HG03565 (cell line): ENCODE measurements around the gene COL24A1.
A peak's percentile ranks its signal among the peaks of the same experiment; 100 is the strongest.
"Not testable (repeated sequence)": the region's sequence is repeated elsewhere in the genome, so short reads cannot be mapped to it uniquely, and the experiment has no call there.

Source experiments
- ATAC-seq: cut with Tn5 transposase; IDR thresholded peaks from one replicate; pipeline ENCODE4 v1.9.1; 2021; ENCODE audit warnings: mild to moderate bottlenecking, moderate library complexity; ENCODE audit not compliant: unreplicated experiment

The COL24A1 gene

DNA sequence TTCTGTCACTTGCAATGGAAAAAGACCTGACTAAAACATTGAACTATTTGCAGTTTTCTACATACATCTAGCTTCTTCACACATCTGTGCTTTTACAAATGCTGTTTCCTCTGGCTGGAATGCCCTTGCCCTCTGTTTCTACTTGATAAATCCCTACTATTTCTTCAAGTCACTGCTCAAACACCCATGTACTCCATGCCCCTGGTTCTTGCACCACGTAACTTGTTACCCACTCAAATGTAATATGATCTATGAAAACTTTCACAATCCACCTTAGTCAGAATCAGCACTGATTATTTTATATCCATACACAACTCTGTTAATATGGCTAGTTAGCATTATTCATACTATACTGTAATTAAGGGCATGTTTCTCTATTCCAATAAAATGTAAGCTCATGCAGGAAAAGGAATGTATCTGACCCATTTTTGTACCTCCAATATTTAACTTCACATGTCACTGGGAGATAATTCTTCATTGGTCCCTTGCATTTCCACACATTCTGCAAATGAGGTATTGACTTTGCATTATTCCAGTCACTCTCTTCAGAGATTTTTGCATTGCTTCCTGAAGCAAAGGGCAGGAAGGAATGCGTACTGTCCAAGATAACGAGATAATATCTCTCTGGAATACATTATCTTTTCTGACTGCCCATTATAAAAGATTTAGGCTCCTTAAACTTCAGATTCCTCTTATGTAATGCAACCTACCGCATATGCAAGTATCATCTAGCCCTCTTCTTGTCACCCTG lies 158.3 kb downstream of the COL24A1 start:
- ATAC-seq: no peak

DNA sequence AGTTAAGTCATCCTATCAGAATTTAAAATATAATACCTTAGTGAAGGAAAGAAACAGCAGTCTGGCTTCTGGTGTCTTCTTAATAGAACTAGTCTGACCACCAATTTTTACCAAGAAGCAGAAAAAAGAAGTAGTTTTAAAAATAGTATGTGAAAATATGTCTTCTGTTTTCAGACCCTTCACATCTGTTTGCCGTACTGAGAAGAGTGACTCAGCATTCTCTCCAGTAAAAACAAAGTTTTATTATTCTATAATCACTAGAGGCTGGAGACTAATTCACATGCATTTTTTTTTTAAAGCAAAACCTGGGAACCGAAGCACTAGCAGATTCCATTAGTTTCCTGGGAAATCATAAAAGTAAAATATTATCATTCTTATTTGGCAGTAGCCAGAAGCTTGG lies 163.8 kb downstream of the COL24A1 start:
- peak; percentile 58 for ATAC-seq

DNA sequence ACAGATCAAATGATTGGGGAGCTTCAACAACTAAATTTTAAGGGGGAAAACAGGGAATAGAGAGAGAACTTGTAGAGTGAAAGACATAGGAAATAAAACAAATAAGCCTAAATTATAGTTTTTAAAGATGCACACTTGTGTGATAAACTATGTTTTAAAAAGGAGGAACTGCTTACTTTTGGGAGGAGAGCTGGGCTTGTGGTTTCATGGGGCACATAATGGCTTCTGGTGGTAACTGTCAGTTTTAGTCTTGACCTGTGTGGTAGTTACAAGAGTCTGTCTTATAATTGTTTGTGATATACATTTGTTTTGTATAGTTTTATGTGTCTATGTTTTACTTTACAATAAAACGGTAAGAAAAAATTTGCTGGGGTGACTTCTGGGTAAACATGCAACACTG lies 165.3 kb downstream of the COL24A1 start:
- ATAC-seq: no peak

DNA sequence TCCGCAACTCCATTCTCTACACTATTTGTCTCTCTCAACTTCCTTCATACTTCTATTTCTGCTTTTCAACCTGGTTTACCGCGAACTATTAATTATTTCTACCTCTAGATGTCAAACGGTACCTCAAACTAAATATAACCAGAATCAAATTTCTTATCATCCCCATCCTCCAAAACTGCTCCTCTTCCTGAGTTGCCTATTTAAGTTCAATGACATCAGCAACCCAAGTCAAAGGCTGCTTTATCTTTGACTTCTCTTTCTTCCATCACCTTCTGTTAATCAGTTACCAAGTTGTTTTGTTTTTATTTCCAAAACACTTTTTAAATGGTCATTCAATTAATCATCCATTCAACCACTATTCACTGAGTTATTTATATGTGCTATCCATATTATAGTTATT lies 171.9 kb downstream of the COL24A1 start:
- ATAC-seq: no peak

DNA sequence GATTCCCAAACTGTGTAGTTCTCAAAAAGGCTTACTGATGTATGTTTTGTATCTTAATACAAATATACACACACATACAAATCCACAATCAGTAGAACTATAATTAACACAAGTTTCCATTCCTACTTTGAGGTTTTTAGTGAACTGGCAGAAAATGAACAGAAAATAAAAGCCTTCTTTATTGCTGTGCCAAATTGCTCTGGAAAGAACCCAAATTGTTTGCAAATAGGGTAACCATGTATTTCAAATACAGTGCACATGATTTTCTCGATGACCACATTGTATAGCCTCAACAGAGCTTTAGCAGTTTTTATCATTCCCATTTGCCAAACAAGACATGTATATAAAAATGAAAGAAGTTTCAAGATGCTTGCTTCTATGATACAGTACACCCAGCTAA lies 173.3 kb downstream of the COL24A1 start:
- ATAC-seq: no peak

DNA sequence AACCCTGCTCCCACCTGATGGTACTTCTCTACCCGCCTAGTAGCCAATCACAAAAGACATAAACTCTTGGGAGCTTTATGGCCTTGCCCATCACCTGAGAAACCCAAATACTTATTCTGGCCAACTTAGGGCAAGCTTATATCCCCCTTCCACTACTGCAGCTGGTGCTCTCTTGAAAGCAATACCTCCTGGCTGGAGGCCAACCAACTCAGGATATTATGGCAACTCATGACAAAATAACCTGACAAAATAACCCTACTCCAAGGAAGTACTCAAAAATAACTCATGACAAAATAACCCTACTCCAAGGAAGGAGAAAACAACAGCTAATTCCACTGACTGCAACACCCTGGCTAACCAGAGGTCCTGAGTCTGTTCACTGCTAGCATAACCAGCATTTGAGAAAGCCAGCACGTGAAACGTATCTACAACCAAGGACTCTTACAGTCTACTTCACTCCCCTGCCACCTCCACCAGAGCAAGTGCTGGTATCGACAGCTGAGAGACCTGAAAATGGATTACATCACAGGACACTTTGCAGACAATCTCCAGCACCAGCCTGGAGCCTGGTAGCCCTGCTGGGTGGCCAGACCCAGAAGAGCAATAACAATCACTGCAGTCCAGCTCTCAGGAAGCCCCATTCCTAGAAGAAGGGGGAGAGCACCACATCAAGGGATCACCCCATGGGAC lies 179.9 kb downstream of the COL24A1 start:
- ATAC-seq: no peak

DNA sequence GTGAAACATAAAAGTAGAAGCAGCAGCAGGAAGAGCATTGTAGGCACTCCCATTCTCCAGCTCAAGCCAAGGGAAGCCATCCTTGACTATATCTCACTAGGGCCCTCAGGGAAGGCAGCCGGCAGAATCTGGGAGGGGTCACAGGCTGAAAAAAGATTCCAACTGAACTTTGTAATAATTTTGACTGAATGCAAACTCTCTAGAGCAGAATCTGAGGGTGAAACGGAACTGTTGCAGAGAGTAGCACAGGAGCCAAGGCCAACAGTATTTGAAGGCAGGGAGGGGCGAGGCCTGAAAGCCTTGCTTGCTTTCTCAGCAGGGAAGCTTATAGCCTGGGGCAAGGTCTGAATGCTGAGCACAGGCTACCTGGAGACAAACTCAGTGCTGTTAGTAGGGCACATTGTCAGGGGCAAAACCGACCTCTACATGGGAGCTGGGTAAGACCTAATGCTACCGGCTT lies 180.6 kb downstream of the COL24A1 start:
- no peak for ATAC-seq

DNA sequence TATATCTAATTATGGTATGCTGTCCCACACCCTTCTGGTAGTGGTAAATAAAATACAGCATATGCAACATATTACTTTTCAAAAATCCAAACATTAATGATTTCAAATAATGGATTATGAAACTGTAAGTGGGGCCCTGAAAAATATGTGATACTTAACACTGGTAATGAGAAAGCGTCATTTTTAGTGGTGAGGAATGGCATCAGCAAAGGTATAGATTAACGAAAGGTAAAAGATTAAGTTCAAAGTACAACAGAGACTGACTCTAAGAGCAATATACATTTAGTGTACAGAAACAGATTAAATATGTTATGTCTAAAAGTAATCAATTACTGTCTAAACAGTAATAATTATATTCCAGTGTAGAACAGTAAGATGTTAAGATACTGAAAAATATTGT lies 194.1 kb downstream of the COL24A1 start:
- no peak for ATAC-seq

DNA sequence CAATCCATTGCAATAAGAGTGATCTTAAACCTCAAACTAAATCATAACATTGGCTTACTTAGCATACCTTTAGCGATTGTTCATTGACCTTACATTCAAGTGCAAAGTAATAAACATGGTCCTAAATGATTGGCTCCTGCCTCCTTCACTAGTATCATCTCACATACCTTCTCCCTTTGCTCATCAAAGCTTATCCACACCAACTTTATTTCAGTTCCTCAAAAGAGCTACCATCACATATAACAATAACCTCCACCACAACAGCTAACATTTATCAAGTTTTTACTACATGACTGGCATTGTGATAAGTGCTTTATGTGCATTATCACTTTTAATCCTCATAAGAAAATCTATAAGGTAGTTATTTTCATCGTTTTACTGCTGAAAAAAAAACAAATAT lies 198.8 kb downstream of the COL24A1 start:
- ATAC-seq: no peak

DNA sequence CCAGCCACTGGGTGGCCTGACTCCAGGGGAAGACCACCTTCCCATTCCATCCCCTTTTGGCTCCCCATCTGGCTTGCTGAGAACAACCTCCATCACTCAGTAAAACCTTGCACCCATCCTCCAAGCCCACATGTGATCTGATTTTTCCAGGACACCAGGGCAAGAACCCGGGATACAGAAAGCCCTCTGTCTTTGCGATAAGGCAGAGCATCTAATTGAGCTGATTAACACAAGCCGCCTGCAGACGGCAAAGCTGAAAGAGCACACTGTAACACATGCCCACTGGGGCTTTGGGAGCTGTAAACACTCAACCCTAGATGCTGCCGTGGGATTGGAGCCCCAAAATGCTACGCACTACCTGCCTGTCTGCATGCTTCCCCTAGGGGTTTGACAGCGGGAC lies 201.4 kb downstream of the COL24A1 start:
- not testable (repeated sequence) for ATAC-seq

DNA sequence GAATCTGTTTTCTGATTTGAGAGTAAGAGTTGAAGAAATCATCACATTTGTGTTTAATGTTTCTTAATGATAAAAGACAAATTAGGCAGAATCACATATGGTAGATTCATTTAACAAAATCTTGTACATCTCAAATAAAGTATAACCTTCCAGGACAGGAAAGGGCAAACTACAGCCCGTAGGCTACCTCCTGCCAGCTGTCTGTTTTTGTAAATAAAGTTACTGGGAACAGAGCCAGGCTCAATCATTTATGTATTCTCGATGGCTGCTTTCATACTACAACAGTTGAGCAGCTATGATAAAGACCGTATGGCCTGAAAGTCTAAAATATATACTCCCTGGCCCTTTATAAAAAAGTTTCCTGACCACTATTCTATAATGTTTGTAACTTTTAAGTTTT lies 204.1 kb downstream of the COL24A1 start:
- ATAC-seq: no peak

DNA sequence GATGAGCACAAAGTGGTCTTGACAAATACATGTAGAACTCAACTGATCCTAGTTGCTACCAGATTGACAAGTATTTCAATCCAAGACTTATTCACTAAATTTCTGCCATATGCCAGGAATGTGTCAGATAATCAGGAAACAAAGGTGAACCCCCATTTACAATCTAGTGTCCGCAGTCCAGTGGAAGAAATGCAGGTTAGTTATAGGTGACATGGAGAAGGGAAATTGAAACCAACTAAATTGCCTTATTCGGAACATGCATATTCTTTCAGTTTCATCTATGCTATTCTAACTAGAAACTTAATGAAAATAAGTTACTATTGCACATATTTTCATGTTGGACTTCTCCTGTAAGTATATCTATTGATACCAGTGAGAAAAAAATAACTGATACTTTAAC lies 209.4 kb downstream of the COL24A1 start:
- no peak for ATAC-seq

DNA sequence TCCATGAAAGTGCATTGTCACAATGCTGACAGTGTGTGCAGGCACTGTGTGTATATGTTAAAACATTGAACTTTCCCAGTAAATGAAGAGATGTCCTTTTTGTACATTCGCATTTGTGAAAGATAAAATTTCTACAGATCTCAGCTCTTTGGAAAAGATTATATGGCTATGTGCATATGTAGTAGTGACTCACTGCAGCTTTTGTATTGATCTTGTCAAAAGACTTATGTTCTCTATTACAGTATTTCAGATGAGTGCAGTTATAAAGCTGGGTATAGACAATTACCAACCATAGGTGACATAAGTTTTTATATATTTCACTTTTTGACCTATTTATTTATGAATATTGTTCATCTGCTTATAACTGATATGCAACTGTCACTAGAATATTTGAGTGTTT lies 212.6 kb downstream of the COL24A1 start:
- no peak for ATAC-seq

DNA sequence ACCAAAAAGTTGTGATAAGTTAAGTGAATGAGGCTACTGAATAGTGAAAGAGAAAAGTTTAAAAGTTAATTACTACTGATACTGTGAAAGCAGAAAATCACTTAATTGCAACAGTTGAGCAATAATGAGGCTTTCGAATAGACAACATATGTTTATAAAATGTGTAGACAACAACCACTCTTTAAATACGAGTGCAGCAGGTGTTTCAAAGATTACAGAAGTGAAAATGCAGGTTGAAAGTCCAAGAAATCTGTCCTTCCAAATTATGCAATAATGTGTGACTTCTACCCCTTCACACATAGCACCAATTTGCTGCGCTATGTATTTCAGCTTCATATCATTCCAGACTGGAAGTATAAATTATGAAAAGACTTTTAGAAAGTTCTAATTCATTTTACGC lies 213.0 kb downstream of the COL24A1 start:
- no peak for ATAC-seq

DNA sequence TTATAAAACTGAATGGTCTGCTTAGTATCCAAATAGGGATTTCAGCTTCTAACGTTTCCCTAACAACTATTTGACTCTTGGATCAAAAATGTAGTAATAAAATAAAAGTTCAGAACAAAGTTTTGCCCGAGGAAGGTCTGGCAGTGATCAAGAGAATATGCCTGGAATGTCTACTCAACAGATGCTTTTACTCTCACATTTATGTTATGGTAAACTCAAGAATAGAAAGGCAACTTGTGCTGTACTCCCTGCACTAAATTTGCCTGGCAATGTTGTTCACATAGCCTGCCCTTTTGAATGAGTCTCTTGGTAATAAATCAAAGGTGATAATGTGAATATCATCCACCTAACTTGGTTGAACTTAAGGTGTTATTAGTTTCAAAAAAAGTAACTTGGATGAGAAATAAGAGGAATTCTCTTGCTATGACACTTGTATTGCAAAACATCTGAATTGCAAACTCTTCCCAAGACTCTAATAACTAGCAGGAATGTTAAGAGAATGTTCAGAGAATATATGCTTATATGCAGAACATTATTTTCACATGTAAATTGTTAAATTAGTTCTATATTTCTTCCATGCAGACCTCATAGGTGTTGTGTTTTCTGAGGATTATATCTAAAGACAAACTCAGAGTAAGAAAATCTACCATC lies 215.8 kb downstream of the COL24A1 start:
- no peak for ATAC-seq

DNA sequence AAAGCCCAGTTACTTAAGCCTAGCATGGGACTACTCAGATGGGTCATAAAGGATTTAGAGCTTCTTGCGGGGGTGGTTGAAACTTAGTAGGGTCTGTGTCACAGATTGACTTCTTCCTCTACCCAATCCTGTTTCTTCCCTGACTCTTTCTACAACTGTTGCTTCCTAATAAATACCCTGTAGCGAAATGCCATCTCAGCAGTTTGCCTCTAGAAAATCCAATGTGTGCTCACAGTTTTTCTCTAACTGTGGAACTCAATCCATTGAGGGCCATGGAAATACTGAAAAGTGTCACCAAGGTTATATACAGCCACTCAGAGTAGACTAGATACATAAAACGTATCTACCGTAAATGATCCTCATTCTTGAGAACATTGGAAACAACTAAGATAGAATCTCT lies 217.7 kb downstream of the COL24A1 start:
- no peak for ATAC-seq

DNA sequence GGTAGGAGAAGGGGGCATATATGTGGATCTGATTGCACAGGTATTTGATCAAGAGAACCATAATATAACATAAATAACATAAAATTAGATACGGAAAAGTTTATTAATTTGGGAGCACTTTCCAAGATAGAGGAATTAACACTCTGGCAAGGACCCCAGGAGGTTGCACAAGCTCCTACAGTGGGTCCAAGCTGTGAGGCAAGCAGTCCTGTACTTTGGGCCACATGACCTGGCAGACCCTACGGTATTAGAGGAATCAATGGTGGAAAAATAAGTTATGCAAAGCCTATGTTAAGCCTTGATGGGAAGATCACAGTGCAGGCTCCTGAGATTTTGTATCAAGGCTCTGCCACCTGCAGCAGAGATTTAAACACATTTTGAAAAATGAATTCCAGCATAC lies 220.1 kb downstream of the COL24A1 start:
- ATAC-seq: no peak

DNA sequence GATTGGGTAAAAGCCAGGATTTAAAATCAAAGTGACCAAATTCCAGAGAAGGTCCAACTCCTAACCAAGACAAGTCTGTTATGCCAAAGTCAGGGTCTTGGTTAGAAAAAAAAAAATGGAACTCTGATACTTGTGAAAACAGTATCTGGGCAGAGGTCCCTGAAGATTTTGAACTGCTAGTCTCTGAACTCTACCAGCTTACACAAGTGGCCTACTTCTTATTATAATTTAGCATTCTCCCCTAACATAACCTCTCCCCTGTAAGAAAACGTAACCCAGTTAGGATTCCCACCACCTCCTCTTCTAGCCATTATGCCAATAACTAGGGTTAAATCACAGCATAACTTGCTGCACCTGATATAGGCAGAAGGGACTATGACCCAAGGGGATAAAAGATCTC lies 220.5 kb downstream of the COL24A1 start:
- no peak for ATAC-seq

DNA sequence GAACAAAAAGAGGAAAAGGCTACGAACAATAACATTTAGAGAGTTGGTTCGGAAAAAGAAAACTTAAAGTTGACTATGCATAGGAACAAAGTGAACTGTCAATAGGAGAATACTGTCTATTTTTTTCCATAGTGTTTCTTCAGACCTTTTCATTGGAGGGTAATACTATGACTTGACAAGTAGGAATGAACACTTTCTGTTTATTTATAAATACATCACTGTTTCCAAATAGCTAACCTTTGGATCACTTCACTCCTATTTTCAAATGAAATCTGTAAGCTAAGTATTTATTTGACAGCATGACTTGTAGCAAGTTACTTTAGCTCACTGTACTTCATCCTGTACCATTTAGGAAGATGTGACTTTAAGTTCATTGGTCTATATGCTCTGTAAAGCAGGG lies 221.3 kb downstream of the COL24A1 start:
- no peak for ATAC-seq

DNA sequence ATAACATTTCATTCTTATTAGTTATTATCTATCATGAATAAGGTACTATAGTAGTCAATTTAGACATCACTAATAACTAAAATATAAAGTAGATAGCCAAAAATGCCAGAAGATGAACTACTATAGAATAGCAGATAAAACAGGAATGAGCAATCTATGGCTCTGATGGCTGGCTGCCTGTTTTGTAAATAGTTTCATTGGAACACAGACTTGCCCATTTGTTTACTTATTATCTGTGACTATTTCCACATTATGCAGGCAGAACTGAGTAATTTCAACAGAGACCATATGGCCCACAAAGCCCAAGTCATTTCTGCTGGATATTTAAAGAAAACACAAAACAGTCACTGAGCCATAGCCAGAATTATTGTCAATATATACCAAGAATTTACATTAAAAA lies 222.1 kb downstream of the COL24A1 start:
- no peak for ATAC-seq

DNA sequence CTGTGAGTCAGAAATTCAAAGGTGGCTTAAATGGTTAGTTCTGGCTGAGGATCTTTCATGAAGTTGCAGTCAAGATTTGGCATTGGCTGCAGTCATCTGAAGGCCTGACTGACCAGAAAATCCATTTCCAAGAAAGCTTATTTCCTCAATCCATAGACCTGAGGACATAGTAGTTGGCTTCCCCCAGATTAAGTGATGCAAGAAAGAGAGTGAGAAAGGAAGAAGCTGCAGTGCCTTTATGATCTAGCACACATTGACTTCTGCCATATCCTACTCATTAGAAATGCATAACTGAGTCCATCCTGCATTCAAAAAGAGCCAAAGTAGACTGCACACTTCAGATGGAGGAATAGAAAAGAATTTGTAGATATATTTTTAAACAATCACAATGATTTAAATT lies 222.6 kb downstream of the COL24A1 start:
- ATAC-seq: no peak

DNA sequence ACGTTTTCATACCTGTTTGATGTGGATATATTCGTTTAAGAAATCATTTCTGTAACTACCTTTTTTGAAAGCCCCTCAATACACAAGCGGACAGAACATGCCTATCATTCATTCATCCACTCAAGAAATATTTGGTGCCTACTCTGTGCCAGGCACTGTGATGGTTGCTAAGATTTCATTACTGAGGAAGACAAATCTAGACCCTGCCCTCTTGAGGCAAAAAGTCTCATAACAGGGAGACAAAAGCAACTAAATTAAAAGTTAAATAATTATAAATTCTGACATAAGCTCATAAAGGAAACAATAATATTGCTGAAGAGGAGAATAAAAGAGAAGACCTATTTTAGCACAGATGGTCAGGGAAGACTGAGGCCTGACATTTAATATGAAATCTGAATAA lies 244.8 kb downstream of the COL24A1 start:
- no peak for ATAC-seq
